ENCODE results near the gene SEMA3E.

Gene SEMA3E

GRCh38 chr7:83579740-83580139 is 69.2 kb downstream of the SEMA3E start:
- H3K9me3 ChIP-seq (ENCODE audit: insufficient read depth, low read depth, low read length), result no peaks in the 10 kb centered on the region
- H3K9ac ChIP-seq (ENCODE audit: low read depth, low read length, poor library complexity, severe bottlenecking), result no peak overlapping the region
- no peaks in the 10 kb centered on the region for H3K36me3 ChIP-seq (ENCODE audit: insufficient read depth, low read length)
- H3F3A ChIP-seq (ENCODE audit: low read depth), result no peaks in the 10 kb centered on the region
- no peaks in the 10 kb centered on the region for H3K27me3 ChIP-seq (ENCODE audit: insufficient read depth, low read length, poor library complexity, severe bottlenecking)
- H4K20me1 ChIP-seq (ENCODE audit: insufficient read depth, low read length, poor library complexity, severe bottlenecking), result no peaks in the 10 kb centered on the region
- H2AFZ ChIP-seq (ENCODE audit: low read length), result no peak overlapping the region
- H3K4me1 ChIP-seq (ENCODE audit: insufficient read depth, low read length, poor library complexity, severe bottlenecking), result no peaks in the 10 kb centered on the region
- H3K79me2 ChIP-seq (ENCODE audit: insufficient read depth, low read length), result no peaks in the 10 kb centered on the region
- H3K4me2 ChIP-seq (ENCODE audit: low read depth, low read length, poor library complexity, severe bottlenecking), result no peak overlapping the region
- no peak overlapping the region for H3K4me3 ChIP-seq (ENCODE audit: low read length, poor library complexity, severe bottlenecking)
- TF ChIP-seq EZH2phosphoT487 (IDR thresholded peaks at IDR 0.05; ENCODE audit: borderline replicate concordance) (no peak), CTCF (conservative IDR thresholded peaks at IDR 0.05; ENCODE audit: low read length) (no peak)
- no peaks in the 10 kb centered on the region for H3K9me2 ChIP-seq (replicated peaks; ENCODE audit: low read depth, low read length)

GRCh38 chr7:83575436-83575835 is 73.5 kb downstream of the SEMA3E start:
- no peaks in the 10 kb centered on the region for H3K79me2 ChIP-seq (ENCODE audit: insufficient read depth, low read length)
- no peak overlapping the region for H3K4me2 ChIP-seq (ENCODE audit: low read depth, low read length, poor library complexity, severe bottlenecking)
- H3K27me3 ChIP-seq (ENCODE audit: insufficient read depth, low read length, poor library complexity, severe bottlenecking), result no peaks in the 10 kb centered on the region
- H3K4me1 ChIP-seq (ENCODE audit: insufficient read depth, low read length, poor library complexity, severe bottlenecking), result no peaks in the 10 kb centered on the region
- H4K20me1 ChIP-seq (ENCODE audit: insufficient read depth, low read length, poor library complexity, severe bottlenecking), result no peaks in the 10 kb centered on the region
- H3K9me2 ChIP-seq (replicated peaks; ENCODE audit: low read depth, low read length), result no peaks in the 10 kb centered on the region
- no peak overlapping the region for H3K4me3 ChIP-seq (ENCODE audit: low read length, poor library complexity, severe bottlenecking)
- H3K9ac ChIP-seq (ENCODE audit: low read depth, low read length, poor library complexity, severe bottlenecking), result no peak overlapping the region
- H2AFZ ChIP-seq (ENCODE audit: low read length), result no peak overlapping the region
- H3K36me3 ChIP-seq (ENCODE audit: insufficient read depth, low read length), result no peaks in the 10 kb centered on the region
- H3F3A ChIP-seq (ENCODE audit: low read depth), result no peaks in the 10 kb centered on the region
- no peak for TF ChIP-seq EZH2phosphoT487 (IDR thresholded peaks at IDR 0.05; ENCODE audit: borderline replicate concordance)
- TF ChIP-seq CTCF (conservative IDR thresholded peaks at IDR 0.05; ENCODE audit: low read length), result no peak
- H3K9me3 ChIP-seq (ENCODE audit: insufficient read depth, low read depth, low read length), result no peaks in the 10 kb centered on the region

- TF ChIP-seq CTCF (conservative IDR thresholded peaks at IDR 0.05; ENCODE audit: low read length), result no peak
- no peak for TF ChIP-seq EZH2phosphoT487 (IDR thresholded peaks at IDR 0.05; ENCODE audit: borderline replicate concordance)
- H3K4me1 ChIP-seq (ENCODE audit: insufficient read depth, low read length, poor library complexity, severe bottlenecking), result no peaks in the 10 kb centered on the region
- H3K79me2 ChIP-seq (ENCODE audit: insufficient read depth, low read length), result no peaks in the 10 kb centered on the region
- H3K36me3 ChIP-seq (ENCODE audit: insufficient read depth, low read length), result no peaks in the 10 kb centered on the region
- no peak overlapping the region for H2AFZ ChIP-seq (ENCODE audit: low read length)
- no peaks in the 10 kb centered on the region for H3F3A ChIP-seq (ENCODE audit: low read depth)
- no peak overlapping the region for H3K4me2 ChIP-seq (ENCODE audit: low read depth, low read length, poor library complexity, severe bottlenecking)
- no peaks in the 10 kb centered on the region for H3K27me3 ChIP-seq (ENCODE audit: insufficient read depth, low read length, poor library complexity, severe bottlenecking)
- H4K20me1 ChIP-seq (ENCODE audit: insufficient read depth, low read length, poor library complexity, severe bottlenecking), result no peaks in the 10 kb centered on the region
- no peak overlapping the region for H3K9ac ChIP-seq (ENCODE audit: low read depth, low read length, poor library complexity, severe bottlenecking)
- H3K9me3 ChIP-seq (ENCODE audit: insufficient read depth, low read depth, low read length), result no peaks in the 10 kb centered on the region
- H3K9me2 ChIP-seq (replicated peaks; ENCODE audit: low read depth, low read length), result no peaks in the 10 kb centered on the region
- H3K4me3 ChIP-seq (ENCODE audit: low read length, poor library complexity, severe bottlenecking), result no peak overlapping the region
Measured at GRCh38 chr7:83574616-83575015, 74.3 kb downstream of the SEMA3E start.
